C4-2B (cell line): ENCODE results near the gene CHP1.

ENCODE experiments used
- ZFX ChIP-seq: fragments of 450-650 bp; IDR thresholded peaks from 2 replicates; pipeline ENCODE4 v1.6.1; 2017
- TF ChIP-seq, protein P1 (sequence below): fragments of 450-650 bp; conservative IDR thresholded peaks from 2 replicates; pipeline ENCODE4 v1.5.1; 2017; ENCODE audit warnings: mild to moderate bottlenecking

DNA sequence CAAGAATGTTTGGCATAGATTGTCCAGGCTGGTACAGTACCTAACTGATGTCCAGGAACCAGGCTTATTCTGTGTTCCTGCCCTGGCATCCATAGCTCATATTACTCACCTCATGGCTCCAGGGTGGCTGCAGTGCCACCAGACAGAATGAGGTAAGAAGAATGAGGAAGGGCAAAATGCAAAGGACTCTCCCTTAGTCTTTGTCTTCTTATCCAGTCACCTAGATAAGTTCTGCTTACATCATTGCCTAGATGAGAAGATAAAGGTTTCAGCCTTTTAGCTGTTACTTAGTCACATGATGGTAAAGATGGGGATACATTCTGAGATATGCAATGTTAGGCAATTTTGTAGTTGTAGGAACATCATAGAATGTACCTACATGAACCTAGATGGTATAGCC lies 45.8 kb downstream of the CHP1 start:
- TF ChIP-seq, protein P1, sequence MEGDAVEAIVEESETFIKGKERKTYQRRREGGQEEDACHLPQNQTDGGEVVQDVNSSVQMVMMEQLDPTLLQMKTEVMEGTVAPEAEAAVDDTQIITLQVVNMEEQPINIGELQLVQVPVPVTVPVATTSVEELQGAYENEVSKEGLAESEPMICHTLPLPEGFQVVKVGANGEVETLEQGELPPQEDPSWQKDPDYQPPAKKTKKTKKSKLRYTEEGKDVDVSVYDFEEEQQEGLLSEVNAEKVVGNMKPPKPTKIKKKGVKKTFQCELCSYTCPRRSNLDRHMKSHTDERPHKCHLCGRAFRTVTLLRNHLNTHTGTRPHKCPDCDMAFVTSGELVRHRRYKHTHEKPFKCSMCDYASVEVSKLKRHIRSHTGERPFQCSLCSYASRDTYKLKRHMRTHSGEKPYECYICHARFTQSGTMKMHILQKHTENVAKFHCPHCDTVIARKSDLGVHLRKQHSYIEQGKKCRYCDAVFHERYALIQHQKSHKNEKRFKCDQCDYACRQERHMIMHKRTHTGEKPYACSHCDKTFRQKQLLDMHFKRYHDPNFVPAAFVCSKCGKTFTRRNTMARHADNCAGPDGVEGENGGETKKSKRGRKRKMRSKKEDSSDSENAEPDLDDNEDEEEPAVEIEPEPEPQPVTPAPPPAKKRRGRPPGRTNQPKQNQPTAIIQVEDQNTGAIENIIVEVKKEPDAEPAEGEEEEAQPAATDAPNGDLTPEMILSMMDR = no peak
- TF ChIP-seq ZFX = no peak
